Calu3 (cell line): ENCODE results near the gene C22orf15. TPM values are rescaled to one million over a fixed set of nuclear protein-coding genes. Genes with fewer than 3 reads are reported as not detected.

Experiments
- BruUV-seq: library from RNA; stranded (reverse); fragments of 400-500 nt; replicated peaks from 2 replicates; lab custom pipeline; 2021; lab: Mats Ljungman, UMichigan
- CTCF ChIA-PET: fragments of 300-600 bp; sonication (Branson Sonifier 250); formaldehyde crosslinking; loops from one replicate; lab custom pipeline; 2022; ENCODE audit warnings: antibody characterized with exemption; lab: Charles Lee
- DNase-seq: peaks from one replicate; pipeline ENCODE4 v3.0.0; 2022
- H3K27ac Mint-ChIP-seq: one replicate; pipeline ENCODE4 v1.8.0; 2022; ENCODE audit warnings: mixed read lengths; ENCODE audit not compliant: unreplicated experiment
- H3K27me3 Mint-ChIP-seq: one replicate; pipeline ENCODE4 v1.8.0; 2022; ENCODE audit warnings: mixed read lengths; ENCODE audit not compliant: unreplicated experiment
- H3K36me3 Mint-ChIP-seq: one replicate; pipeline ENCODE4 v1.8.0; 2022; ENCODE audit warnings: mild to moderate bottlenecking, moderate library complexity, mixed read lengths; ENCODE audit not compliant: insufficient read depth, unreplicated experiment
- H3K4me1 Mint-ChIP-seq: one replicate; pipeline ENCODE4 v1.8.0; 2022; ENCODE audit warnings: mild to moderate bottlenecking, low read depth, mixed read lengths; ENCODE audit not compliant: unreplicated experiment
- H3K4me3 Mint-ChIP-seq: one replicate; pipeline ENCODE4 v1.8.0; 2022; ENCODE audit warnings: mild to moderate bottlenecking, low read depth, moderate library complexity, mixed read lengths; ENCODE audit not compliant: unreplicated experiment
- H3K9me3 Mint-ChIP-seq: one replicate; pipeline ENCODE4 v1.8.0; 2022; ENCODE audit warnings: low read depth, mixed read lengths; ENCODE audit not compliant: unreplicated experiment
- intact Hi-C: fragments of 100-400 bp; cut with micrococcal nuclease; formaldehyde crosslinking; loops from one replicate; pipeline ENCODE4 v1.10.0; 2022; ENCODE audit not compliant: unreplicated experiment
- total RNA-seq: library from RNA; stranded (reverse); gene quantifications from 2 replicates; pipeline ENCODE4 v1.2.3, GENCODE V29; 2022
- TF ChIP-seq, protein P1 (sequence below): fragments of 200-600 bp; IDR thresholded peaks from one replicate; pipeline ENCODE4 v1.8.0; 2022; ENCODE audit warnings: antibody characterized with exemption; ENCODE audit not compliant: unreplicated experiment

C22orf15 gene
- total RNA-seq, 1 experiment from 2014 or later: not detected

DNA sequence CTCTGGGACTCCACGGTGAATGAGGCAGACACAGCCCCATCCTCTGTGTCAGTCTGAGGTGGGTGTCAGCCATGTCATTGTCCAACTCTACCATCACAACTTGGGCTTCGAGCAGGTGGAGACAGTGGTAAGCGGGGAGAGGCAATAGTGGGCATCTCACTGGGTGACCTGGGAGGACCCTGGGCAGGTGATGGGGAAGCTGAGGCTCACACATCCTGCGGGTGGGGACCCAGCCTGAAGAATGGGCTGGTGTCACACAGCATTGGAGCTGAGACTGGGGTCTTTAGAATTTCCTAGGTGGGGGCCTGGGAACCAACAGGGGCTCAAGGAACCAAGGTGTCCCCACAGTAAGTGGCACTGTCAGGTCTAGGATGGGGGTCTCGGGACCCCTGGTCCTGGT lies 16.9 kb downstream of the C22orf15 start:
- DNase-seq: no peak
- intact Hi-C loops: loop anchor here (10.0 kb wide), 1 partner anchor 55 kb away; the partner anchor contains the start of gene DERL3
- BruUV-seq: no TSS peak
- no peak overlapping the region for H3K27ac Mint-ChIP-seq
- no peak overlapping the region for H3K4me3 Mint-ChIP-seq
- H3K36me3 Mint-ChIP-seq: peaks cover 4% of the 10 kb centered on the region
- H3K27me3 Mint-ChIP-seq: peaks cover 4% of the 10 kb centered on the region
- CTCF ChIA-PET: no interaction called here
- peaks cover 30% of the 10 kb centered on the region for H3K4me1 Mint-ChIP-seq
- TF ChIP-seq, protein P1, sequence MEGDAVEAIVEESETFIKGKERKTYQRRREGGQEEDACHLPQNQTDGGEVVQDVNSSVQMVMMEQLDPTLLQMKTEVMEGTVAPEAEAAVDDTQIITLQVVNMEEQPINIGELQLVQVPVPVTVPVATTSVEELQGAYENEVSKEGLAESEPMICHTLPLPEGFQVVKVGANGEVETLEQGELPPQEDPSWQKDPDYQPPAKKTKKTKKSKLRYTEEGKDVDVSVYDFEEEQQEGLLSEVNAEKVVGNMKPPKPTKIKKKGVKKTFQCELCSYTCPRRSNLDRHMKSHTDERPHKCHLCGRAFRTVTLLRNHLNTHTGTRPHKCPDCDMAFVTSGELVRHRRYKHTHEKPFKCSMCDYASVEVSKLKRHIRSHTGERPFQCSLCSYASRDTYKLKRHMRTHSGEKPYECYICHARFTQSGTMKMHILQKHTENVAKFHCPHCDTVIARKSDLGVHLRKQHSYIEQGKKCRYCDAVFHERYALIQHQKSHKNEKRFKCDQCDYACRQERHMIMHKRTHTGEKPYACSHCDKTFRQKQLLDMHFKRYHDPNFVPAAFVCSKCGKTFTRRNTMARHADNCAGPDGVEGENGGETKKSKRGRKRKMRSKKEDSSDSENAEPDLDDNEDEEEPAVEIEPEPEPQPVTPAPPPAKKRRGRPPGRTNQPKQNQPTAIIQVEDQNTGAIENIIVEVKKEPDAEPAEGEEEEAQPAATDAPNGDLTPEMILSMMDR: no peak
- H3K9me3 Mint-ChIP-seq: no peaks in the 10 kb centered on the region

DNA sequence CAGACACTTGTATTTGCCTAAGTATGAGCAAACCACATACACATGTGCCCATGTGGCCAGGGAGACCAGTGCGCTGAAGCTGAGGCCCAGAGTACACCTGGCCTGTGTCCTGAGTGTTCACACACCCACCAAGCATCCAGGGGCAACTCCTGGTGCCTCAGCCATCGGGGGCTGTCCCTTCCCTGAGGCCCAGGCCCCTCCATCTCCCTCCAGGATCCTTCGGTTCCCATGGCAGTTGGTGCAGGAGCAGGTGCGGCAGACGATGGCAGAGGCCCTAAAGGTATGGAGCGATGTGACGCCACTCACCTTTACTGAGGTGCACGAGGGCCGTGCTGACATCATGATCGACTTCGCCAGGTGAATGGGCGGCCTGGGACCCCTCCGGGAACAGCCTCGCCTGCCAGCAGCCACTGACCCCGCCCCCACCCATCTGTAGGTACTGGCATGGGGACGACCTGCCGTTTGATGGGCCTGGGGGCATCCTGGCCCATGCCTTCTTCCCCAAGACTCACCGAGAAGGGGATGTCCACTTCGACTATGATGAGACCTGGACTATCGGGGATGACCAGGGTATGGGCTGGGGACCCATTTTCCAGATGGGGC lies 17.5 kb downstream of the C22orf15 start:
- no peak overlapping the region for H3K27ac Mint-ChIP-seq
- intact Hi-C loops: loop anchor here (10.0 kb wide), 1 partner anchor 55 kb away; the partner anchor contains the start of gene DERL3
- H3K27me3 Mint-ChIP-seq: no peaks in the 10 kb centered on the region
- H3K4me3 Mint-ChIP-seq: no peak overlapping the region
- DNase-seq: no peak
- BruUV-seq: no TSS peak
- no peaks in the 10 kb centered on the region for H3K9me3 Mint-ChIP-seq
- CTCF ChIA-PET: no interaction called here
- TF ChIP-seq, protein P1: no peak
- H3K4me1 Mint-ChIP-seq: peaks cover 29% of the 10 kb centered on the region
- peaks cover 4% of the 10 kb centered on the region for H3K36me3 Mint-ChIP-seq

DNA sequence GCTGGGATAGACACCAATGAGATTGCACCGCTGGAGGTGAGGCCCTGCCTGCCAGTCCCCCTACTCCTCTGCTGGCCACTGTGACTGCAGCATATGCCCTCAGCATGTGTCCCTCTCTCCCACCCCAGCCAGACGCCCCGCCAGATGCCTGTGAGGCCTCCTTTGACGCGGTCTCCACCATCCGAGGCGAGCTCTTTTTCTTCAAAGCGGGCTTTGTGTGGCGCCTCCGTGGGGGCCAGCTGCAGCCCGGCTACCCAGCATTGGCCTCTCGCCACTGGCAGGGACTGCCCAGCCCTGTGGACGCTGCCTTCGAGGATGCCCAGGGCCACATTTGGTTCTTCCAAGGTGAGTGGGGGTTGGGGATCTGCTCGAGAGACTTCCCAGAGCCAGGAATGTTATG lies 18.3 kb downstream of the C22orf15 start:
- Mint-ChIP-seq H3K9me3 (no peaks in the 10 kb centered on the region), H3K4me1 (peaks cover 29% of the 10 kb centered on the region), H3K27me3 (no peaks in the 10 kb centered on the region), H3K36me3 (peaks cover 4% of the 10 kb centered on the region), H3K27ac (no peak overlapping the region), H3K4me3 (no peak overlapping the region)
- no TSS peak for BruUV-seq
- intact Hi-C loops: loop anchor here (10.0 kb wide), 1 partner anchor 54 kb away; the partner anchor contains the start of gene DERL3
- DNase-seq: no peak
- TF ChIP-seq, protein P1: no peak
- CTCF ChIA-PET: interaction anchor here (0.6 kb wide), 1 partner anchor 915 kb away, joined by 5 read pairs; no protein-coding TSS in a partner anchor

DNA sequence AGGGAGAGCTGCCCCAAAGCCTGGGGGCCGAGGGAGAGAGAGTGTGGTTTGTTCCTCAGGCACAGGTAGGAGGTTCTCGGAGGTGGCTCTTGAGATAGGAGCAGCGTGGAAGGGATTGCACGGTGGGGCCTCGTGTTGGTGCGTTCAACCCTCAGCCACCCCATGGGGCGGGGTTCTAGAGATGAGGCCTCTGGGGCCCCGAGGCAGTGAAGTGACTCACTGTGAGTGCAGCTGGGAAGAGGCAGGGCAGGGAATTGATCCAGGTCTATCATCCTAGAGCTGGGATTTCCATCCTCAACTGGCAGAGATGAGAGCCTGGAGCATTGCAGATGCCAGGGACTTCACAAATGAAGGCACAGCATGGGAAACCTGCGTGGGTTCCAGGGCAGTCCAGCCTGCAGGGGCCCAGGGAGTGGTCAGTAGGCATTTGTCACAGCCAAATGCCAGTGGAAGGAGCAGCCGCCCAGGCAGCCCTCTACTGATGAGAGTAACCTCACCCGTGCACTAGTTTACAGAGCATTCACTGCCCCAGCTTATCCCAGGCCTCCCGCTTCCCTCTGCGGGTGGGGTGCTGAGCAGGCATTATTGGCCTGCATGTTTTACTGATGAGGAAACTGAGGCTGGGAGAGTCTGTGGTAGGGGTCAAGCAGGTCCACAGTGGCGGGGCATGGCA lies 18.9 kb downstream of the C22orf15 start:
- no TSS peak for BruUV-seq
- intact Hi-C loops: loop anchor here (10.0 kb wide), 1 partner anchor 53 kb away; the partner anchor contains the start of gene DERL3
- no peaks in the 10 kb centered on the region for H3K9me3 Mint-ChIP-seq
- TF ChIP-seq, protein P1: no peak
- peak; percentile 34 for DNase-seq
- no peaks in the 10 kb centered on the region for H3K27me3 Mint-ChIP-seq
- H3K27ac Mint-ChIP-seq: no peak overlapping the region
- peaks cover 7% of the 10 kb centered on the region for H3K36me3 Mint-ChIP-seq
- no peak overlapping the region for H3K4me3 Mint-ChIP-seq
- CTCF ChIA-PET: interaction anchor here (0.6 to 0.8 kb wide), 3 partner anchors 11 to 915 kb away, joined by 3 to 5 read pairs (median 4); partner anchors contain the start of gene SLC2A11
- peaks cover 29% of the 10 kb centered on the region for H3K4me1 Mint-ChIP-seq
